Activated CD4-positive, alpha-beta T cell treated with anti-CD3 and anti-CD28 coated beads, Interleukin-2, amount 50 U/mL, for 16 hours (primary cell): ENCODE results near the gene FAM111A.
"Not testable (repeated sequence)": the region's sequence is repeated elsewhere in the genome, so short reads cannot be mapped to it uniquely, and the experiment has no call there.

ENCODE experiments used
- DNase-seq: peaks from one replicate; pipeline ENCODE4 v3.0.0-alpha.2; 2020

Gene FAM111A

GRCh38 chr11:59142530-59143507 is at the start of gene FAM111A:
Gene FAM111A, plus strand, starts transcription at chr11:59142856. Its CDS starts 6,017 bp downstream, at chr11:59148873.
- DNase-seq, result peak; percentile 92

GRCh38 chr11:59093576-59093975 is 49.1 kb upstream of the FAM111A start:
- DNase-seq, result not testable (repeated sequence)

- not testable (repeated sequence) for DNase-seq
Observed at GRCh38 chr11:59095225-59095624, 47.4 kb upstream of the FAM111A start.

GRCh38 chr11:59095972-59096575 is 46.6 kb upstream of the FAM111A start:
- DNase-seq, result not testable (repeated sequence)

- peak; percentile 59 for DNase-seq
Observed at GRCh38 chr11:59097113-59097708, 45.4 kb upstream of the FAM111A start.

- DNase-seq, result not testable (repeated sequence)
Observed at GRCh38 chr11:59097938-59098337, 44.7 kb upstream of the FAM111A start.

GRCh38 chr11:59102259-59102765 is 40.3 kb upstream of the FAM111A start:
- DNase-seq, result peak; percentile 77

- peak; percentile 94 for DNase-seq
Observed at GRCh38 chr11:59106363-59107336, 36.0 kb upstream of the FAM111A start, which contains the start of gene FAM111B. Gene FAM111B, plus strand, starts transcription at chr11:59107237. Its CDS starts 2,389 bp downstream, at chr11:59109626.

GRCh38 chr11:59107721-59108120 is 34.9 kb upstream of the FAM111A start:
- peak; percentile 34 for DNase-seq

GRCh38 chr11:59112494-59112893 is 30.2 kb upstream of the FAM111A start:
- DNase-seq, result no peak

GRCh38 chr11:59114344-59114743 is 28.3 kb upstream of the FAM111A start:
- DNase-seq, result no peak

- DNase-seq, result no peak
Observed at GRCh38 chr11:59115553-59115952, 27.1 kb upstream of the FAM111A start.

- DNase-seq, result no peak
Observed at GRCh38 chr11:59117774-59118173, 24.9 kb upstream of the FAM111A start.

GRCh38 chr11:59119826-59120225 is 22.8 kb upstream of the FAM111A start:
- no peak for DNase-seq

- peak; percentile 87 for DNase-seq
Observed at GRCh38 chr11:59135648-59136461, 6.8 kb upstream of the FAM111A start.

GRCh38 chr11:59136551-59136950 is 6.1 kb upstream of the FAM111A start:
- not testable (repeated sequence) for DNase-seq

- DNase-seq, result no peak
Observed at GRCh38 chr11:59137190-59137589, 5.5 kb upstream of the FAM111A start.

GRCh38 chr11:59138643-59139042 is 4.0 kb upstream of the FAM111A start:
- DNase-seq, result no peak

- no peak for DNase-seq
Observed at GRCh38 chr11:59141191-59141590, 1.5 kb upstream of the FAM111A start.

- no peak for DNase-seq
Observed at GRCh38 chr11:59141673-59142460, 789 bp upstream of the FAM111A start.
